Measurements from ENCODE around the gene RAPGEF5.

DNA sequence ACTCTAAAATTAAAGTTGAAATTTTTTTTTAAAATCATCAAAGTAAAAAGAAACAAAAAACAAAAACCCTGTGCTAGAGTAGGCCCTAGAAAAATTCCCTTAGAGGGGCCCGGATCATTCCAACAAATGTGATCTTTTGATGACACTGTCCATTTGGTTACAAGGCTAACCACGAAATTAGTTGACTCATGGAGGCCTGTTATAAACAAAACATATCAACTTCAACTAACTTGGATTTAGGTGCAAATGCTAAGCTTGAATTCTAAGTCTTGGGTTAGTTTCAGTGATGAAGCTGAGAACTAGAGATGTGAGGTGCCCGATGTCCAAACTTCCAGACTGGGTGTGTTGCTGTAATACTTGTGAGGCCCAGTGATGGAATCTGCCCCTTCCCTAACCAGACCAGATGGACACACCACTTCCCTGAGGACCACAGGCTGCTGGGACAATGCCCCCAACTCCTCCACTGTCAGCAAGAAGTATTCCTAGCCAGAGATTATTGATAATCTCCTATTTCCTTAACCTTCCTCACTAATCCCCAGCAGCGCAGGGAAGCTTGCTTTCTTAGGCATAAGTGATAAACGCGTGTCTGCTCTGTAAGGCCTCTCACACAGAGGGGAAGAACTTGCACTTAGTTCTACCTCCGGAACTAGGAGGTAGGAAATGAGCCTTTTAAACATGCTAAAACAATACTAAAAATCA is 108.7 kb downstream of the RAPGEF5 start:
- TF ChIP-seq CTCF (IDR thresholded peaks at IDR 0.05; ENCODE audit: low read length) (no peak), EZH2phosphoT487 (IDR thresholded peaks at IDR 0.05; ENCODE audit: low read length) (no peak), EZH2 (optimal IDR thresholded peaks at IDR 0.05; ENCODE audit: low read depth, low read length) (no peak)
